ENCODE results near the gene SENP5.
"Not testable (repeated sequence)": the region's sequence is repeated elsewhere in the genome, so short reads cannot be mapped to it uniquely, and the experiment has no call there.

DNA sequence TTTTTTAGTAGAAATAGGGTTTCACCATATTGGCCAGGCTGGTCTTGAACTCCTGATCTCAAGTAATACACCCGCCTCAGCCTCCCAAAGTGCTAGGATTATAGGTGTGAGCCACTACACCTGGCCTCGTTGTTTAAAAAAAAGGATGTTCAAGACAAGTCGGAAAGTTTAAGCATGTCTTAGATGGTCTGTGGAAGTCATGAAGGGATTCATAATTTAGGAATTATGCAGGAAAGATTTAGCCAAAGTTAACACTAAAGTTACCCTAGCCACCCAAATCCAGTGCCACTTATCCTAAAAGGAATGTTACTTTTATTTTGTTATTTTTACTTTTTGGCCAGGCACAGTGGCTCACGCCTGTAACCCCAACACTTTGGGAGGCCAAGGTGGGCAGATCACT is 19.3 kb upstream of the SENP5 start:
- TF ChIP-seq POLR2A (IDR thresholded peaks at IDR 0.05; ENCODE audit: low read depth): not testable (repeated sequence)
- TF ChIP-seq, protein P1, sequence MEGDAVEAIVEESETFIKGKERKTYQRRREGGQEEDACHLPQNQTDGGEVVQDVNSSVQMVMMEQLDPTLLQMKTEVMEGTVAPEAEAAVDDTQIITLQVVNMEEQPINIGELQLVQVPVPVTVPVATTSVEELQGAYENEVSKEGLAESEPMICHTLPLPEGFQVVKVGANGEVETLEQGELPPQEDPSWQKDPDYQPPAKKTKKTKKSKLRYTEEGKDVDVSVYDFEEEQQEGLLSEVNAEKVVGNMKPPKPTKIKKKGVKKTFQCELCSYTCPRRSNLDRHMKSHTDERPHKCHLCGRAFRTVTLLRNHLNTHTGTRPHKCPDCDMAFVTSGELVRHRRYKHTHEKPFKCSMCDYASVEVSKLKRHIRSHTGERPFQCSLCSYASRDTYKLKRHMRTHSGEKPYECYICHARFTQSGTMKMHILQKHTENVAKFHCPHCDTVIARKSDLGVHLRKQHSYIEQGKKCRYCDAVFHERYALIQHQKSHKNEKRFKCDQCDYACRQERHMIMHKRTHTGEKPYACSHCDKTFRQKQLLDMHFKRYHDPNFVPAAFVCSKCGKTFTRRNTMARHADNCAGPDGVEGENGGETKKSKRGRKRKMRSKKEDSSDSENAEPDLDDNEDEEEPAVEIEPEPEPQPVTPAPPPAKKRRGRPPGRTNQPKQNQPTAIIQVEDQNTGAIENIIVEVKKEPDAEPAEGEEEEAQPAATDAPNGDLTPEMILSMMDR (IDR thresholded peaks at IDR 0.05): not testable (repeated sequence)

All from esophagus muscularis mucosa (tissue), 3 donors.